Stimulated activated CD8-positive, alpha-beta memory T cell treated with anti-CD3 and anti-CD28 coated beads, Interleukin-4, amount 100 ng/mL, for 4 hours (primary cell): ENCODE measurements around the gene COPS9.

Source experiments
- DNase-seq, 2 donors: peaks; one replicate each; pipeline ENCODE4 v3.0.0-alpha.2; 2020; ENCODE audit warnings: low read depth in 2 of 2, low spot score in 1 of 2

Gene COPS9

GRCh38 chr2:240149943-240150784 lies 14.1 kb upstream of the COPS9 start:
- no peak for DNase-seq

- DNase-seq = no peak
These were observed 11.9 kb upstream of the COPS9 start for GRCh38 chr2:240147911-240148587.

GRCh38 chr2:240147382-240147781 lies 11.3 kb upstream of the COPS9 start:
- no peak for DNase-seq

- no peak for DNase-seq
These were observed 10.6 kb upstream of the COPS9 start for GRCh38 chr2:240146627-240147278.

GRCh38 chr2:240146141-240146561 lies 10.0 kb upstream of the COPS9 start:
- no peak for DNase-seq

- no peak for DNase-seq
These were observed 9.4 kb upstream of the COPS9 start for GRCh38 chr2:240145461-240145860.

- no peak for DNase-seq
These were observed 8.7 kb upstream of the COPS9 start for GRCh38 chr2:240144649-240145261.

GRCh38 chr2:240143801-240144648 lies 7.9 kb upstream of the COPS9 start:
- DNase-seq = peak; percentile 57 to 80

- no peak for DNase-seq
These were observed 7.2 kb upstream of the COPS9 start for GRCh38 chr2:240143276-240143675.

GRCh38 chr2:240142859-240143258 lies 6.8 kb upstream of the COPS9 start:
- no peak for DNase-seq

GRCh38 chr2:240142256-240142775 lies 6.2 kb upstream of the COPS9 start:
- no peak for DNase-seq

- DNase-seq = no peak
These were observed 5.6 kb upstream of the COPS9 start for GRCh38 chr2:240141736-240142135.

- DNase-seq = no peak
These were observed 4.8 kb upstream of the COPS9 start for GRCh38 chr2:240140920-240141319.

- no peak for DNase-seq
These were observed 4.4 kb upstream of the COPS9 start, which contains the start of gene OTOS for GRCh38 chr2:240140511-240140910. OTOS (minus strand) TSS chr2:240140658; CDS start chr2:240140326, 332 bp downstream.

GRCh38 chr2:240139666-240140393 lies 3.7 kb upstream of the COPS9 start:
- DNase-seq = no peak

- no peak for DNase-seq
These were observed 2.9 kb upstream of the COPS9 start for GRCh38 chr2:240139011-240139441.

GRCh38 chr2:240138254-240138984 lies 2.3 kb upstream of the COPS9 start:
- DNase-seq = no peak

- no peak for DNase-seq
These were observed 1.6 kb upstream of the COPS9 start for GRCh38 chr2:240137596-240138253.
